ENCODE data around the gene ATP5PB. TPM values are rescaled to one million over a fixed set of nuclear protein-coding genes. Genes with fewer than 3 reads are reported as not detected.
A peak's percentile ranks its signal among the peaks of the same experiment; 100 is the strongest.

Gene ATP5PB
- total RNA-seq, 4 donors from 2014 or later = 135 to 159 (median 142) TPM

- TF ChIP-seq, protein P1, sequence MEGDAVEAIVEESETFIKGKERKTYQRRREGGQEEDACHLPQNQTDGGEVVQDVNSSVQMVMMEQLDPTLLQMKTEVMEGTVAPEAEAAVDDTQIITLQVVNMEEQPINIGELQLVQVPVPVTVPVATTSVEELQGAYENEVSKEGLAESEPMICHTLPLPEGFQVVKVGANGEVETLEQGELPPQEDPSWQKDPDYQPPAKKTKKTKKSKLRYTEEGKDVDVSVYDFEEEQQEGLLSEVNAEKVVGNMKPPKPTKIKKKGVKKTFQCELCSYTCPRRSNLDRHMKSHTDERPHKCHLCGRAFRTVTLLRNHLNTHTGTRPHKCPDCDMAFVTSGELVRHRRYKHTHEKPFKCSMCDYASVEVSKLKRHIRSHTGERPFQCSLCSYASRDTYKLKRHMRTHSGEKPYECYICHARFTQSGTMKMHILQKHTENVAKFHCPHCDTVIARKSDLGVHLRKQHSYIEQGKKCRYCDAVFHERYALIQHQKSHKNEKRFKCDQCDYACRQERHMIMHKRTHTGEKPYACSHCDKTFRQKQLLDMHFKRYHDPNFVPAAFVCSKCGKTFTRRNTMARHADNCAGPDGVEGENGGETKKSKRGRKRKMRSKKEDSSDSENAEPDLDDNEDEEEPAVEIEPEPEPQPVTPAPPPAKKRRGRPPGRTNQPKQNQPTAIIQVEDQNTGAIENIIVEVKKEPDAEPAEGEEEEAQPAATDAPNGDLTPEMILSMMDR (IDR thresholded peaks at IDR 0.05) = no peak
- no peak for DNase-seq (ENCODE audit: low spot score)
- ATAC-seq (ENCODE audit: low FRiP score) = no peak
Measured at GRCh38 chr1:111504097-111504496, 54.8 kb downstream of the ATP5PB start.

DNA sequence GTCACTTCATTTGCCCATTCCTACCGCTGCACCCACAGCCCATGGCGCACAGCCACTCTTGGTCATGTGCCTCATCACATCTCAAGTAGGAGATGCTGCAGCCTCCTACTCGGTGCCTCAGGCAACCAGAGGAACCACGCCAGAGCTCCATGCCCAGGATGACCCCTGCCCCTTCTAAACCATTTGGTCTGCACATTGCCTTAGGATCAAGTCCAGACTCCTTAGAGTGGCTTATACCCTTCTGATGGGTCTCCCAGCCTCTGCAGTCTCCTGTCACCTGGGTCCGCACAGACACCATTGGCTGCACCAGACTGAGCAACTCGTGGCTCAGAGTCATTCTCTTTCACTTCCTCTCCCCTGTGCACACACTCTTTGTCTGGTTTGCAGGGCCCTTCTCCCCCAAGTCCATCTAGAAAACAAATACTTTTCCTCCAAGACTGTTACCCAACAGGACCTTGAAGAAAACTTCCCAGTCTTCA is 56.4 kb downstream of the ATP5PB start:
- TF ChIP-seq, protein P1 (IDR thresholded peaks at IDR 0.05) = no peak
- DNase-seq (ENCODE audit: low spot score) = no peak
- no peak for ATAC-seq (ENCODE audit: low FRiP score)

DNA sequence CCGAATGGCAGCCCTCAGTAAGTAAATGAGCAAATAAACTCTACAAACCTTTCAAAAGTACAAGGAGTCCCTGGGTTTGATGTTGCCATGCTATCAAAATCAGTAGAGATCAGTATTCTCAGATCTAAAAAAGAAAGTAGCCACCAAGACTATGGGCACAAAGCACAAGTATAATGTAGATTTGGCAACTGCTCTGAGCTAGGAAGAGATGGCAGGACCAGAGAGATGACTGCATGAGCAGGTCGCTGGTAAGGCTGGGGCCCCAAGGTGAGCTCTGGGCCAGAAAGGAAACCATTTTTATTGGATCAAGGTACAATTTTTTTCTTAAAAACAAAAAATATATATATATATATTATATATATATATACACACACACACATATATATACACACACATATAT is 57.3 kb downstream of the ATP5PB start:
- DNase-seq (ENCODE audit: low spot score) (no peak), ATAC-seq (ENCODE audit: low FRiP score) (no peak)
- TF ChIP-seq, protein P1 (IDR thresholded peaks at IDR 0.05) = no peak

GRCh38 chr1:111507411-111508201 is 58.3 kb downstream of the ATP5PB start:
- peak; percentile 76 for ATAC-seq (ENCODE audit: low FRiP score)

DNA sequence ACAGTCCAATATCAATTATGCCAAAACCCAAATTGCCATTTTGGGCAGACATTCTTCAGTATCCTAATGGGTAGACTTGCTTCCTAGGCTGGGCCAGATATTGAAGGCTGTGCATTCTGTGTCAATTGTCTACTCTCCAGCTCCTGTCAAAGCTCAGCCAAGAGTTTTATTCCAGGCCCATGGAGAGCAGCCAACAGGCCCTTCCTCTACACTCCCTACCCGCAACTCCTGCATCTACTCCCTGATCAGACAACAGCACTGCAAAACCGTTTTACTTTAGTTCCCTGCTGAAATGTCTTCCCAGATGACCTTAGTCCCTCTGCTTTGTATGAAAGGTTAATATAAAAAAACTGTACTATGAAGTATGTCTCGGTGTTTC is 60.7 kb downstream of the ATP5PB start:
- ATAC-seq (ENCODE audit: low FRiP score) (no peak), DNase-seq (ENCODE audit: low spot score) (no peak)
- TF ChIP-seq, protein P1 (IDR thresholded peaks at IDR 0.05) = no peak

More at GRCh38 chr1:111507411-111508201, 58.3 kb downstream of the ATP5PB start:
- DNase-seq (ENCODE audit: low spot score) = no peak
- TF ChIP-seq, protein P1 (IDR thresholded peaks at IDR 0.05) = no peak

- TF ChIP-seq, protein P1 (IDR thresholded peaks at IDR 0.05) = no peak
- no peak for DNase-seq (ENCODE audit: low spot score)
- ATAC-seq (ENCODE audit: low FRiP score) = no peak
Measured at GRCh38 chr1:111511370-111511769, 62.1 kb downstream of the ATP5PB start.

Small RNAs within 50 kb of the gene (small RNA-seq; reads per million reads assigned to genes)
- gene RF00019 = not detected
- not detected for gene RNU6-792P

Other genes starting within 250 kb of the ATP5PB start
- 10 to 100 TPM; 19.5 to 41.7 (median 27.8) TPM for gene DENND2D, start 248.8 kb upstream of the ATP5PB start, total RNA-seq
- gene CHI3L2, start 221.8 kb upstream of the ATP5PB start, total RNA-seq = 10 to 100 TPM in 1 of 4 donors, 1 to 10 TPM in 3; 1.2 to 28.5 (median 6.1) TPM
- gene CHIA, start 158.6 kb upstream of the ATP5PB start, total RNA-seq = 1 to 10 TPM in 1 of 4 donors, not detected in 3; 3.5 TPM
- gene OVGP1, start 21.7 kb upstream of the ATP5PB start, total RNA-seq = 1 to 10 TPM; 1.2 to 2.8 (median 1.9) TPM
- 10 to 100 TPM; 25.9 to 44.9 (median 33.9) TPM for gene WDR77, start 208 bp upstream of the ATP5PB start, total RNA-seq
- gene C1orf162, start 24.5 kb downstream of the ATP5PB start, total RNA-seq = 100 to 1,000 TPM in 1 of 4 donors, 10 to 100 TPM in 3; 49.5 to 124 (median 67.7) TPM
- gene ADORA3, start 54.2 kb downstream of the ATP5PB start, total RNA-seq = 10 to 100 TPM in 2 of 4 donors, 1 to 10 TPM in 2; 9.2 to 28.5 (median 14.5) TPM
- gene TMIGD3, start 54.2 kb downstream of the ATP5PB start, total RNA-seq = 10 to 100 TPM in 1 of 4 donors, 1 to 10 TPM in 3; 4.4 to 17.1 (median 5.1) TPM
- gene RAP1A, start 170.3 kb downstream of the ATP5PB start, total RNA-seq = 10 to 100 TPM; 49.3 to 82.6 (median 70.8) TPM

Measured in omental fat pad (tissue), 4 donors.